ENCODE results near the gene RITA1.

Gene RITA1

DNA sequence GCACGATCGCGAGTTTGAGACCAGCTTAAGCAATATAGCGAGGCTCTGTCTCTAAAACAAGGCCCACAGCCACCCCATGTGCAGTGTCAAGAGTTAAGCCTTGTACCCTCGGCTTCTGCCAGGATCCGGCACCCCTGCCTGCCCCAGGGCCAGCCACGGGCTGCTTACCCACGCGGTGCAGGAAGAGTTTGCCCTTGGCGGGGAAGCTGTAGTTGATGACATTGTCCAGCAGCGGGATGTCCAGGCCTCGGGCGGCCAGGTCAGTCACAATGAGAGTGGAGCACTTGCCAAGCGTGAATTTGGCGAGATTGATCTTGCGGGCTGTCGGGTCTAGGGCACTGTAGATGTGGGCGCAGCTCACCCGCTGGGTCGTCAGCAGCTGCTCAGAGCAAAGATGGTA, 13.3 kb upstream of the RITA1 start:
- no peak for TF ChIP-seq JUND (IDR thresholded peaks at IDR 0.05; ENCODE audit: low read depth)
- in situ Hi-C loops (cut with HindIII; ENCODE audit: low pct_unique_long_range_greater_than_20kb, low sequenced_read_pairs), result no loop called here
- DNase-seq (ENCODE audit: low read depth in 1 of 2, low spot score in 1 of 2), result no peak

DNA sequence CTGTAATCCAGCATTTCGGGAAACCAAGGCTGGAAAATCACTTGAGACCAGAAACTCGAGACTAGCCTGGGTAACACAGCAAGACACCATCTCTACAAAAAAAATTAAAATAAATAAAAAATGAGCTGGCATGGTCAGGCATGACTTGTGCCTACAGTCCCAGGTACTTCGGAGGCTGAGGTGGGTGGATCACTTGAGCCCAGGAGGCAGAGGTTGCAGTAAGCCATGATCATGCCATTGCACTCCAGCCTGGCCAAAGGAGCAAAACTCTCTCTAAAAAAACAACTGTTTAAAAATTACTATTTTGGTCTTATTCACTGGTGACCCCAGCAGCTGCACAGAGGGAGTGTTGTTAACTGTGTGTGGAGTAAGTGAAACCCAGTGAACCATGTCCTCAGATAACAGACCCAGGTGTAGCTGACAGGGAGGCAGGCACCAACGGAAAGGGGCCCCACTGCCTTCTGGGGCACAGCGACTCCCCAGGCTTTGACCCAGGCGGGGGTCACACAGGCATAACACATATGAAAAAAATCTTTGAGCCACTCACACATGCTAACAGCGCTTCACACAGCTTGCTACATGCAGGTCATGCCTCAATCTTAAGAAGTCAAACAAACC, 12.3 kb upstream of the RITA1 start:
- no peak for TF ChIP-seq JUND (IDR thresholded peaks at IDR 0.05; ENCODE audit: low read depth)
- no peak for DNase-seq (ENCODE audit: low read depth in 1 of 2, low spot score in 1 of 2)
- in situ Hi-C loops (cut with HindIII; ENCODE audit: low pct_unique_long_range_greater_than_20kb, low sequenced_read_pairs), result no loop called here

DNA sequence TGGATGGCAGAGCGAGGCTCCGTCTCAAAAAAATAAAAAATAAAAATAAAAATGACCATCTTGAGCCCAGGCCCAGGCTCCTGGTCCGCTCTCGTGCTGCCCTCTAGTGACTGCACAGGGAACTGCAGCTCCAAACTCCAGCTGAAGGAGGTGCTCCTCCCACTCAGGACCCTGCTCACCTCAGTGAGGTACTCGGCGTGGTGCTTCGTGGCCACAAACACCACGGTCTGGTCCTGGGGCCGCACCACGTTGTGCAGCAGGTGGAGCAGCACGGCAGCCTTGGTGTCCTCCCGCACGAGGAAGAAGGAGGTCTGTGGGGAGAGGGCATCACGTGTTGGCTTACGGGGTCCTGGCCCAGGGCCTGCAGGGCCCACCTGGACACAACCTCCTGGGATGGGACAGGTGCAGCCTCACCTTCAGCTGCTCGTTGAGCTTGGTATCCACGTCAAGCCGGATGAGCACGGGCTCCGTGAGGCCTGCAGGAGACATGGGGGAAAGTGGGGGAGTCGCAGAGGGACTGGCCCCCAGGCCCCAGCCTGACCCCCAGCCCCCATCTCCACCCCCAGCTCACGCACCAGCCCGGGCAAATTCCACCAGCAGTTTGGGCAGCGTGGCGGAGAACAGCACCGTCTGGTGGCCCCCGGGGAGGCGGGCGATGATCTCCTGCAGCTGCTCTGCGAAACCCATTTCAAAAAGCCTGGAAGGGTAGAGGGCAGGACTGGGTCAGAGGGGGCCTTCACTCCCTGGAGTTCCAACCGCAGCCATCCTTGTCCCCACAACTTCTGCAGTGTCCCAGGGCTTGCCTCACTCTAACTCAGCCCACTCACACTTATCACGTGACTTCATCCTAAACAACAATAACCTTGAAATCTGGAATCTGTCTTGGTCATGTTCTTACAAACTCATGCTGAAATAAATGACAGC, 10.8 kb upstream of the RITA1 start:
- TF ChIP-seq JUND (IDR thresholded peaks at IDR 0.05; ENCODE audit: low read depth), result no peak
- in situ Hi-C loops (cut with HindIII; ENCODE audit: low pct_unique_long_range_greater_than_20kb, low sequenced_read_pairs), result no loop called here
- peak; percentile 76 to 90 for DNase-seq (ENCODE audit: low read depth in 1 of 2, low spot score in 1 of 2)

DNA sequence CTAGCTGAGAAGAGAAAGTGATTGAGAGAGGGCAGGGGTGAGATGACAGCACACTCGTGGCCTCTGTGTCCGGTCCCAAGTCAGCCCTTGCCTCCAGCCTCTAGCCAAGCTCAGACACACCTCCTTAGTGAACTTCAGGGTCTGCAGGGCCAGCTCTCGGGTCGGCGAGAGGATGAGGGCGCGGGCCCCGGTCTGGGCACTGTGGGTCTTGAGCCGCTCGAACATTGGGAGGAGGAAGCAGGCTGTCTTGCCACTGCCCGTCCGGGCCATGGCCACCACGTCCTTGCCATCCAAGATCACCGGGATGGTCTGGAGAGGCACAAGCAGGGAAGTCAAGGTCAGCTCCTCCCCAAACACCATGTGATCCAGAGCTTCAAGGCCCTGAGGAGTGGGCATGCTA, 6.5 kb upstream of the RITA1 start:
- DNase-seq (ENCODE audit: low read depth in 1 of 2, low spot score in 1 of 2), result no peak
- in situ Hi-C loops (cut with HindIII; ENCODE audit: low pct_unique_long_range_greater_than_20kb, low sequenced_read_pairs), result no loop called here
- TF ChIP-seq JUND (IDR thresholded peaks at IDR 0.05; ENCODE audit: low read depth), result no peak

DNA sequence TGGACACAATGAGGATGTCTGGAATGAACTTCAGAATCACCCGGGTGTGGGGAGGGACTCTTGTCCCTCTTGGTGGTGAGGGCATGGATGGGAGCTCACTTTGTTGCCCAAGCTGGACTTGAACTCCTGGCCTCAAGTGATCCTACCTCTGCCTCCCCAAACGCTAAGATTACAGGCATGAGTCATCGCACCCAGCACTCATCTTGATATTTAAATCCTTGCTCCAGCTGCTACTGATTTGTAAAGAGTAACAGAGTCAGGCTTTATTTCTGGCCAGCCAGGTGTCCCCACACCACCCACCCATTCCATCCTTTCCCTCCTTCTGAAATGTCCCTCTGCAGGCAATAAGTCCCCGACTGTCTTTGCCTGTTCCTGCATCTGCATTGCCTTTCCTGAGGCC, 5.2 kb upstream of the RITA1 start:
- no peak for TF ChIP-seq JUND (IDR thresholded peaks at IDR 0.05; ENCODE audit: low read depth)
- in situ Hi-C loops (cut with HindIII; ENCODE audit: low pct_unique_long_range_greater_than_20kb, low sequenced_read_pairs), result no loop called here
- no peak for DNase-seq (ENCODE audit: low read depth in 1 of 2, low spot score in 1 of 2)

DNA sequence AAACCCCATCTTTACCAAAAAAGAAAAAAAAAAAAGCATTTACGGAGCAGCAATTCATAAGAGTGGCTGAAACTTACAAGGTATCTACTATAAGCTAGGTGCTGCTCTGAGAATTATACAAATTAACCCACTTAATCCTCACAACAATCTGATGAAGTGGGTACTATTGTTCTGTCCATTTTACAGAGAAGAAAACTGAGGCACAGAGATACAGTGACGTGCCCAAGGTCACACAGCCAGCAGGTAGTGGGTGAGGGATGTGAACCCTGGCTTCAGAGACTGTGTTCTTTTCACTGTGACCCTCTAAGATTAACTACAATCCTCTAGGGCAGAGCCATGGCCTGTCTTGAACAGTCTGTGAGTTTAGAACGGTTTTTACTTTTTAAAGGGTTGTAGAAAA, 3.5 kb upstream of the RITA1 start:
- in situ Hi-C loops (cut with HindIII; ENCODE audit: low pct_unique_long_range_greater_than_20kb, low sequenced_read_pairs), result no loop called here
- TF ChIP-seq JUND (IDR thresholded peaks at IDR 0.05; ENCODE audit: low read depth), result no peak

DNA sequence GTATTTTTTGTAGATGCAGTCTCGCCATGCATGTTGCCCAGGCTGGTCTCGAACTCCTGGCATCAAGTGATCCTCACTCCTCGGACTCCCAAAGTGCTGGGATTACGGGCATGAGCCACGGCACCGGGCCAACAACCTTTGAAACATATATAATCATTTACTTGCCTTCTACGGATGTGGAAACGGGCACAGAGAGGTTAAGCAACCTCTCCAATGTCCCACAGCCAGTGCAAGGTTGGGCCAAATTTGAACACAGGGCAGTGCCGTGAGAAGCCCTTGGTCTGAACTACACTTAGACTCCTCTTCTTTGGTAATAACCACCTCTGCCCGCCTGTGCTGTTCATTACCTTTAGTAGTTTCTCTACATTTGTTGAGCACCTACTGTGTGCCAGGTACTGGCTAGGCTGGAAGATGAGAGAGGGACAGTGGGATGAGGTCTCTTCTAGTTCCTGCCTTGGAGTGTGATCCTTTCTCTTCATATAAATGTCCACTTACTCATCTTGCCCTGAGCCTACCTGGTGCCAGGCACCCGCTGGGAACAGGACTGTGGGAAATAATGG, 2.4 kb upstream of the RITA1 start:
- DNase-seq (ENCODE audit: low read depth in 1 of 2, low spot score in 1 of 2), result no peak
- TF ChIP-seq JUND (IDR thresholded peaks at IDR 0.05; ENCODE audit: low read depth), result no peak
- in situ Hi-C loops (cut with HindIII; ENCODE audit: low pct_unique_long_range_greater_than_20kb, low sequenced_read_pairs), result no loop called here

More for the DNA sequence above, 3.5 kb upstream of the RITA1 start:
- no peak for DNase-seq (ENCODE audit: low read depth in 1 of 2, low spot score in 1 of 2)

DNA sequence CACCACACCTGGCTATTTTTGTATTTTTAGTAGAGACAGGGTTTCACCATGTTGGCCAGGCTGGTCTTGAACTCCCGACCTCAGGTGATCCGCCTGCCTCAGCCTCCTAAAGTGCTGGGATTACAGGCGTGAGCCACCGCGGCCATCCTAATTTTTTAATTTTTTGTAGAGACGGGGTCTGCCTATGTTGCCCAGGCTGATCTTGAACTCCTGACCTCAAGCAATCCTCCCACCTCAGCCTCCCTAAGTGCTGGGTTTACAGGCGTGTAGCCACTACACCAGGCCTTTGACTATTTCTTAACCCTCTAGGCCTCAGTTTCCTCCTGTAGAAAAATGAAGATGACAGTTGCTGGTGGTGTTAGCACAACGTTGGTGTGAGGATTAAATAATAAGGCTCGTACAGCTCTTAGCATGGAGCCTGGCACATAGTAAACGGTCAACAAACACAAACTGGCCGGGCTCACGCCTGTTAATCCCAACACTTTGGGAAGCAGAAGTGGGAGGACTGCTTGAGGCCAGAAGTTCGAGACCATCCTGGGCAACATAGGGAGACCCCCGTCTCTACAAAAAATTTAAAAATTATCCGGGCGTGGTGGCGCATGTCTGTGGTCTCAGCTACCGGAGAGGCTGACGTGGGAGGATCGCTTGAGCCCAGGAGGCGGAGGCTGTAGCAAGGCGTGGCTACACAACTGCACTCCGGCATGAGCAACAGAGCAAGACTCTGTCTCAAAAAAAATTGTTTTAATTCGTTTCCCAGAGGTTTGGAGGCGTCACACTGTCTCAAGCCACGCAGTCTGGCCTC, 1.2 kb upstream of the RITA1 start:
- no peak for DNase-seq (ENCODE audit: low read depth in 1 of 2, low spot score in 1 of 2)
- in situ Hi-C loops (cut with HindIII; ENCODE audit: low pct_unique_long_range_greater_than_20kb, low sequenced_read_pairs), result no loop called here
- TF ChIP-seq JUND (IDR thresholded peaks at IDR 0.05; ENCODE audit: low read depth), result no peak

GRCh38 chr12:113184900-113185179, 681 bp upstream of the RITA1 start:
- no peak for TF ChIP-seq JUND (IDR thresholded peaks at IDR 0.05; ENCODE audit: low read depth)
- peak; percentile 91 to 93 for DNase-seq (ENCODE audit: low read depth in 1 of 2, low spot score in 1 of 2)
- in situ Hi-C loops (cut with HindIII; ENCODE audit: low pct_unique_long_range_greater_than_20kb, low sequenced_read_pairs), result no loop called here

- no peak for TF ChIP-seq JUND (IDR thresholded peaks at IDR 0.05; ENCODE audit: low read depth)
- DNase-seq (ENCODE audit: low read depth in 1 of 2, low spot score in 1 of 2), result peak in 1 of 2 experiments; percentile 48
- in situ Hi-C loops (cut with HindIII; ENCODE audit: low pct_unique_long_range_greater_than_20kb, low sequenced_read_pairs), result no loop called here
These were observed 478 bp downstream of the RITA1 start for GRCh38 chr12:113186033-113186365.

DNA sequence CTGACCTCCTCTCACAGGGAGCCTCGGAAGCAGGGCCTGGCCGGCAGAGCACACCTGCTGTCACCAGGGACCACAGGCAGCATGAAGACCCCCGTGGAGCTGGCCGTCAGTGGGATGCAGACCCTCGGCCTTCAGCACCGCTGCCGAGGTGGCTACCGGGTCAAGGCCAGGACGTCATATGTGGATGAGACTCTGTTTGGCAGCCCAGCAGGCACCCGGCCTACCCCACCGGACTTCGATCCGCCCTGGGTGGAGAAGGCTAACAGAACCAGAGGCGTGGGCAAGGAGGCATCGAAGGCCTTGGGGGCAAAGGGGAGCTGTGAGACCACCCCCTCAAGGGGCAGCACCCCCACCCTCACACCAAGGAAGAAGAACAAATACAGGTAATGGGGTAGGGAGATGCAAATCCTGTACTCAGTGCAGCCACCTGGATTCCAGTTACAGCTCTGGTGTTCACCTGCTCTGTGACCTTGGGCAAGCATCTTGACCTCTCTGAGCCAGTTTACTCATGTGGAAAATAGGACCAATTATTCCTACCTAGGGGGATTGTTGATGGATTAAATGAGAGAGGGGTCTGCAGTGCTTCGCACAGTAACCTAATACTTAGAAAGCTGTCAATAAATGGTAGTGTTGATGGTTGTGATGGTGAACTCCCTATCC, 1.3 kb downstream of the RITA1 start:
- in situ Hi-C loops (cut with HindIII; ENCODE audit: low pct_unique_long_range_greater_than_20kb, low sequenced_read_pairs), result no loop called here
- TF ChIP-seq JUND (IDR thresholded peaks at IDR 0.05; ENCODE audit: low read depth), result no peak

GRCh38 chr12:113189361-113189760, 3.8 kb downstream of the RITA1 start:
- in situ Hi-C loops (cut with HindIII; ENCODE audit: low pct_unique_long_range_greater_than_20kb, low sequenced_read_pairs), result no loop called here
- no peak for DNase-seq (ENCODE audit: low read depth in 1 of 2, low spot score in 1 of 2)
- no peak for TF ChIP-seq JUND (IDR thresholded peaks at IDR 0.05; ENCODE audit: low read depth)

More for the DNA sequence above, 1.3 kb downstream of the RITA1 start:
- no peak for DNase-seq (ENCODE audit: low read depth in 1 of 2, low spot score in 1 of 2)

All from T47D (cell line).